Ishikawa (cell line): ENCODE results near the gene CNTN1.

ENCODE experiments used
- CEBPB ChIP-seq: IDR thresholded peaks from 2 replicates; pipeline ENCODE4 v1.6.1; 2012
- CREB1 ChIP-seq: IDR thresholded peaks from 2 replicates; pipeline ENCODE4 v1.6.1; 2012; ENCODE audit warnings: low read depth
- EGR1 ChIP-seq: IDR thresholded peaks from 2 replicates; pipeline ENCODE4 v1.6.1; 2012
- EP300 ChIP-seq: IDR thresholded peaks from 2 replicates; pipeline ENCODE4 v1.6.1; 2012; ENCODE audit warnings: borderline replicate concordance
- FOXM1 ChIP-seq: IDR thresholded peaks from 2 replicates; pipeline ENCODE4 v1.6.1; 2012; ENCODE audit warnings: low read depth, borderline replicate concordance
- MAX ChIP-seq: IDR thresholded peaks from 2 replicates; pipeline ENCODE4 v1.6.1; 2012
- NFIC ChIP-seq: IDR thresholded peaks from 2 replicates; pipeline ENCODE4 v1.6.1; 2012
- RAD21 ChIP-seq: IDR thresholded peaks from 2 replicates; pipeline ENCODE4 v1.6.1; 2012; ENCODE audit warnings: low read depth
- REST ChIP-seq: IDR thresholded peaks from 2 replicates; pipeline ENCODE4 v1.6.1; 2012; ENCODE audit warnings: low read depth, mild to moderate bottlenecking
- TAF1 ChIP-seq: IDR thresholded peaks from 2 replicates; pipeline ENCODE4 v1.6.1; 2012; ENCODE audit warnings: low read depth, mild to moderate bottlenecking
- TCF12 ChIP-seq: IDR thresholded peaks from 2 replicates; pipeline ENCODE4 v1.6.1; 2012; ENCODE audit warnings: low read depth
- TEAD4 ChIP-seq: IDR thresholded peaks from 2 replicates; pipeline ENCODE4 v1.6.1; 2012
- USF1 ChIP-seq: IDR thresholded peaks from 2 replicates; pipeline ENCODE4 v1.6.1; 2012
- YY1 ChIP-seq: IDR thresholded peaks from 2 replicates; pipeline ENCODE4 v1.6.1; 2012; ENCODE audit warnings: low read depth
- ZBTB7A ChIP-seq: IDR thresholded peaks from 2 replicates; pipeline ENCODE4 v1.6.1; 2012; ENCODE audit warnings: low read depth

Gene CNTN1

GRCh38 chr12:40645361-40645760 is 46.9 kb upstream of the CNTN1 start:
- TF ChIP-seq RAD21 (no peak), TCF12 (no peak), EGR1 (no peak), FOXM1 (no peak), NFIC (no peak), REST (no peak), TEAD4 (no peak), ZBTB7A (no peak), USF1 (no peak), EP300 (no peak), YY1 (no peak), CEBPB (no peak)

- TF ChIP-seq EGR1 (no peak), YY1 (no peak), CREB1 (no peak), REST (no peak), MAX (no peak), ZBTB7A (no peak), CEBPB (no peak), NFIC (no peak), TCF12 (no peak), USF1 (no peak), RAD21 (no peak), FOXM1 (no peak), TEAD4 (no peak), TAF1 (no peak), EP300 (no peak)
Measured at GRCh38 chr12:40646456-40646855, 45.8 kb upstream of the CNTN1 start.

GRCh38 chr12:40646911-40647310 is 45.3 kb upstream of the CNTN1 start:
- no peak for TF ChIP-seq MAX

GRCh38 chr12:40647651-40648050 is 44.6 kb upstream of the CNTN1 start:
- TF ChIP-seq CREB1 (no peak), CEBPB (no peak), REST (no peak), TAF1 (no peak), YY1 (no peak), TCF12 (no peak)

GRCh38 chr12:40648519-40648918 is 43.7 kb upstream of the CNTN1 start:
- no peak for TF ChIP-seq ZBTB7A
- TF ChIP-seq CEBPB, result no peak
- TF ChIP-seq CREB1, result no peak
- TF ChIP-seq YY1, result no peak
- TF ChIP-seq TAF1, result no peak
- TF ChIP-seq TCF12, result no peak
- TF ChIP-seq FOXM1, result no peak
- TF ChIP-seq USF1, result no peak
- no peak for TF ChIP-seq REST
- TF ChIP-seq EGR1, result no peak
- TF ChIP-seq MAX, result no peak
- no peak for TF ChIP-seq EP300
- TF ChIP-seq RAD21, result no peak
- TF ChIP-seq NFIC, result no peak
- TF ChIP-seq TEAD4, result no peak
